HL-60/S4 (cell line): ENCODE data around the gene SHF.

Source experiments
- in situ Hi-C: fragments of 300-500 bp; cut with MboI; formaldehyde crosslinking; loops from 2 replicates; pipeline ENCODE4 v1.14.3; 2022; ENCODE audit warnings: low sequenced_read_pairs

Gene SHF

GRCh38 chr15:45169608-45170480 is 17.9 kb downstream of the SHF start:
- in situ Hi-C loops: loop anchor here (25.0 kb wide), 1 partner anchor 442 kb away; no protein-coding TSS in a partner anchor

GRCh38 chr15:45168751-45169551 is 18.8 kb downstream of the SHF start:
- in situ Hi-C loops: loop anchor here (25.0 kb wide), 1 partner anchor 443 kb away; no protein-coding TSS in a partner anchor

GRCh38 chr15:45168286-45168685 is 19.5 kb downstream of the SHF start:
- in situ Hi-C loops: loop anchor here (25.0 kb wide), 1 partner anchor 444 kb away; no protein-coding TSS in a partner anchor

DNA sequence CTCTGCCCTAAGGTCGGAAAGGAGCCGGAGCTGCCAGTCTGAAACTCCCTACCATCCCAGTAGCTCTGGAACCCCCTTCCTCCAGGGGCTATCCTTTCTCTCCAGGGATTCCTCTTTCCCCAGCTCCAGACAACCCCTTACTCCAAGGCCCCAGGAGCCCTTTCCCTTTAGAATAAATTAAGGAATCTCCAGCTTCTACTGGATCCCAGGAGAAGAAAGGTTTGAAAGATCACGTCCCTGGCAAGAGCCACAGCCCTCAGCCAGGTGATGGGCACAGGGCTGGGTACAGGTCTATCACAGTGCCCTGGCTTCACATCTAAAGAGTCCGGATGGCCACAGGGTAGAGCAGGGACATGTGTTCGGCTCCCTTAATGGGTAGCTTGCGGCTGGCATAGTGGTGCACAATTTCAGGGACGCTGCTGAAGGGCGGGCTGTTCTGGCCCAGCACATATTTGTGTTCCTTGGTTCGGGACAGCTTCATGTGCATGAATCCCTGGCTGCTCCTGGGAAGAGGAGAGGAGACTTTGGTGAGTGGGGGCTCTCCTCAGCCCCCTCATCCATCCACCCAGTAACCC is 20.0 kb downstream of the SHF start:
- in situ Hi-C loops: loop anchor here (25.0 kb wide), 1 partner anchor 445 kb away; no protein-coding TSS in a partner anchor

DNA sequence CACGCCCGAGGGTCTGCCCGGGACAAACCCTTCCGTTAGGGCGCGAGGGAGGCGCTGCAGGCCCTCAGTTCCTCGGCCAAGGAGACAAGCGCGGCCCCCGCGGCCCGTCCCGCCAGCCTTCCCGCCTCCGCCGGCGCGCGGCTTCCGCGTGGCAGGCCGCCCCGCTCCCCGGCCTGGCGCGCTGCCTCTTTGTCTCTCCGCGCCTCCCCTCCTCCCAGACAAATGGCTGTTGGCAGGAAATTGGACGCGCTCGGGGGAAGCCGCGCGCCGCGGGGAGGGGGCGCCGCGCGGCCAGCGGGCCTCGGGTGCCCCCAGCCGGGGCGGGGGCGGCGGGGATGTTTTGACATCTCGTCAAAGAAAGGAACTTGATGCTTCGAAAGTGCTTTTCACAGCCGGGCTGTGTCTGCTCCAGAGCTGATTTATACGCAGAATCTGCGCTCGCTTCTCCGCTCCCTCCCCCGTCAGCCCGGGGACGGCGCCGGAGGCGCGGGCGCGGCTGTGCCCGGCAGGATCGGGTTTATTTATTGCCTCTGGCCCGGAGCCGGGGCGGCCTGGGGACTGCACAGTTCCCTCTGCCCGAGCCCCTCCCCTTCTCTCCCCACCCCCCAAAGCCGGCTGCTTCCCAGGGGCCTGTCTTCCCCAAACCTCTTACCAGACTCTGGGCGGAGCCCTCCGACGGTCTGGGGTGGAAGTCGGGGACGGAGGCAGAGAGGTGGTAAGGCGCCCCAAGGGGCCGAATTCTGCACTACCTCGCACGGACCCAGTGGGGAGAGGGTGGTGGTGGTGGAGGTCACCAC is 20.7 kb downstream of the SHF start:
- in situ Hi-C loops: loop anchor here (25.0 kb wide), 1 partner anchor 445 kb away; no protein-coding TSS in a partner anchor

DNA sequence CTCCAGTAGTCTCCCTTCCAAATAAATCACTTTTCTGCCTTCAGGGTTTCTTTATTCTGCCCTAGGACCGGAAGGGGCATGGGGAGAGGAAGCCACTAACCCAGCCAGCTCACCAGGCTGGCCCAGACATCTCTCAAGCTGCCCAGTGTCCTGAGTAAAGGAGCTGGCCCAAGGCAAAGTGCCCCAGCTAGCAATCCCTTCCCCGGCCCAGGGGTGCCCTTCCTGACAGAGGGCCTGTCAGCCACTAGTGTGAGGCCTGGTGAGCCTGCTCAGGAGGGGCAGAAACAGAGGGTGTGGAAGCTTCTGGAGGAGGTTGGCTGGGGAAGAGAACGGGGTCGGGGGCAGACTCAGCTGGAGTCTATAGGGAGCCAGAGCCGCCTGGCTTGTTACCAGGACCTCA is 22.2 kb downstream of the SHF start:
- in situ Hi-C loops: loop anchor here (25.0 kb wide), 1 partner anchor 447 kb away; no protein-coding TSS in a partner anchor

DNA sequence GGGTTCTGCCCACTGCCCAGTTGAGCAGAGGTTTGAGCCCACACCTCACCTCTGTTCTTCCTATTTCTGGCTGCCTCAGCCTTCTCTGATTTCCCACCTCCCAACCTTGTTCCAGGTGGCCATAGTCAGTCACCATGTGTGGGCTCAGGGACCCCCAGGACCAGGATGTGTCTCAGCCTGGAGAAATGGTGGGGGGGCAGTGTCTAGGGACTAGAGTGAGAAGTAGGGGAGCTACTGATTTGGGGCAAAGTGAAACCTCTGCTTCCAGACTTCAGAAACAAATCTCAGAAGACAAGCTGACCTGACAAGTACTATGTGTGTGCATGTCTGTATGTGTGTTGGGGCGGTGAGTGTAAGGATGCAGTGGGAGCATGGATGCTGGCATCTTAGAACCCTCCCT is 22.9 kb downstream of the SHF start:
- in situ Hi-C loops: loop anchor here (25.0 kb wide), 1 partner anchor 447 kb away; no protein-coding TSS in a partner anchor

- in situ Hi-C loops: loop anchor here (25.0 kb wide), 1 partner anchor 449 kb away; no protein-coding TSS in a partner anchor
Measured at GRCh38 chr15:45163508-45163856, 24.3 kb downstream of the SHF start.

- in situ Hi-C loops: loop anchor here (25.0 kb wide), 1 partner anchor 449 kb away; no protein-coding TSS in a partner anchor
Measured at GRCh38 chr15:45162771-45163507, 24.8 kb downstream of the SHF start.

DNA sequence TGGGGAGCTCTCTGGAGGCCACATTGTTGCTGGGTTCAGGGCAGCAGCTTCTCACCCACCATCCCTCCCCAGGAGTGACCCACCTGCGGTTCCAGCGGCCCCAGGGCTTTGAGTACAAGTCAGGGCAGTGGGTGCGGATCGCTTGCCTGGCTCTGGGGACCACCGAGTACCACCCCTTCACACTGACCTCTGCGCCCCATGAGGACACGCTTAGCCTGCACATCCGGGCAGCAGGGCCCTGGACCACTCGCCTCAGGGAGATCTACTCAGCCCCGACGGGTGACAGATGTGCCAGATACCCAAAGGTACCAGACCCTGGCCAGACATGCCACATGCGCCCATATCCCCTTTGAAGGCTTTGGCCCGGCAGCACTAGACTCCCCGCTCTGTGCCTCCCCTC is 26.1 kb downstream of the SHF start:
- in situ Hi-C loops: loop anchor here (25.0 kb wide), 1 partner anchor 451 kb away; no protein-coding TSS in a partner anchor

GRCh38 chr15:45157974-45158373 is 29.8 kb downstream of the SHF start:
- in situ Hi-C loops: loop anchor here (25.0 kb wide), 1 partner anchor 454 kb away; no protein-coding TSS in a partner anchor

DNA sequence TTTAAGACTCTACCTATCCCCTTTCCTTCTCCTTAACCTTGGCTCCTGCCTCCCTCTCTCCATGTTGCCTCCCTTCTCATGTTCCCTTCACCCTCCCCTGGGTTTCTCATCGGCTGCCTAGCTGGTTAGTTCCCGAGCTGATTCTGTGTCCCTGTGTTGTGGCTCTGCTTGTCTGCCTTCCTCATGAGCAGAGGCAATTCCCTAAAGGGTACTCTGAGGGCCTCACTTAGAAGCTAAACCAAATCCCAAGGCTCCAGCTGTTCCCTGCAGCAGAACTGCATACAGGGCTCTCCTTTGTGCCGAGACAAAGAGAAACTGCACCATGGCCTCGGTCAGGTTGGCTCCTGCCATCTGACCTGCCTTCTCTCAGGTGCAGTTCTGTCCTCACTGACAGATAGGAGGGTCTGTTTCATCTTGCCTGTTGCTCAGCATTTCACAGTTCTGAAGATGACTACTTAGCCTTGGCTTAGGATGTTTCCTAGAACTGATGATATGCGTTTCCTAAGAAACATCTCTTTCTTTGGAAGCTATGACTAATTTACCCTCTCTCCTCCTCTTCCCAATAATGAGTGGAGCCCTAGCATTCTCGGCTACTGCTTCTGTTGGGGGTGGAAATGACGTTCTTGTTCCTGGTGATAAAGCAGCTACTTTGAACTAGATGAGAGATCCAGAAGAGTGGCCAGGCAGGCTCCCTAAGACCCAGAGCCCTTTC is 30.9 kb downstream of the SHF start:
- in situ Hi-C loops: loop anchor here (25.0 kb wide), 1 partner anchor 455 kb away; no protein-coding TSS in a partner anchor

DNA sequence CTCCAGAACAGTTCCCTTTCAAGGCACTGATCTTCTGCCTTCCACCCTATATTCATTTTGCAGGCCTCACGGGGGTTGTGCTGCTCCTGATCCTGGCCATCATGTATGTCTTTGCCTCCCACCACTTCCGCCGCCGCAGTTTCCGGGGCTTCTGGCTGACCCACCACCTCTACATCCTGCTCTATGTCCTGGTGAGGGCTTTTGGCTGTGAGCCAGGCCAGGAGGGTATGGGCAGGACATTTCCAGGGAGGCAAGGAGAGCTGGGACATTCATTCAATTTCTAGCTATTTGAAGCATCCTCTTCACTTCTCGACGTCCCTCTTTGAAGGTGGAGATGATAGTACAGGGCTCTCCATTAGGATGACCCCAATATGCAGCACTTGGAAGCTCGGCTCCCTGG is 32.0 kb downstream of the SHF start:
- in situ Hi-C loops: loop anchor here (25.0 kb wide), 1 partner anchor 457 kb away; no protein-coding TSS in a partner anchor

DNA sequence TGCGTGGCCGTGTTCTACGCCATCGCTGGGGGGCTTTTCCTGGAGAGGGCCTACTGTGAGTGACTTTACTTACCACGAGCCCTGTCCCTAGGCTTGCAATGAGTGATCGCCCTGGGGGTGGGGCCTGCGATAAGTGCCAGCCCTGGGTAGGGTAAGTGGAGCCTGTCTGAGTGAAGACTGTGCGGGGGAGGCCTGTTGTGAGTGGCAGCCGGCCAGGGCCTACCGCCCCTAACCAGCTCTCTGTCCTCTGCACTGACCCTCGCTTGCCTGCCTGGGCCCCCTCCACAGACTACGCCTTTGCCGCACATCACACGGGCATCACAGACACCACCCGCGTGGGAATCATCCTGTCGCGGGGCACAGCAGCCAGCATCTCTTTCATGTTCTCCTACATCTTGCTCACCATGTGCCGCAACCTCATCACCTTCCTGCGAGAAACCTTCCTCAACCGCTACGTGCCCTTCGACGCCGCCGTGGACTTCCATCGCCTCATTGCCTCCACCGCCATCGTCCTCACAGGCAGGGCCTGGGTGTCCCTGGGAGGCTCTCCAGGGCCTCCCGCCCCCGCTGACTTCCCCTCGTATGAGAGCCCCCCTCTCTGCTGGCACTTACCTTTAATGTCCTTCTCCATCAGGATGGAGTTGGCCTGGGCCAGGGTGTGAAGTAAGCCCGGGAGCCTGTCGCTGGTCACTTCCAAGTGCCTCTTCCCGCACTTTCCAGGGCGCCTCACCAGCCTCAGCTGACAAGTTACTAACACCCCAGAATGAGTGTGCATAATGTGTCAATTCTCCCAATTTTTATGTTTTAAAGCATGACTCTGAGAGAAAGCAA is 35.6 kb downstream of the SHF start:
- in situ Hi-C loops: loop anchor here (25.0 kb wide), 1 partner anchor 460 kb away; no protein-coding TSS in a partner anchor

DNA sequence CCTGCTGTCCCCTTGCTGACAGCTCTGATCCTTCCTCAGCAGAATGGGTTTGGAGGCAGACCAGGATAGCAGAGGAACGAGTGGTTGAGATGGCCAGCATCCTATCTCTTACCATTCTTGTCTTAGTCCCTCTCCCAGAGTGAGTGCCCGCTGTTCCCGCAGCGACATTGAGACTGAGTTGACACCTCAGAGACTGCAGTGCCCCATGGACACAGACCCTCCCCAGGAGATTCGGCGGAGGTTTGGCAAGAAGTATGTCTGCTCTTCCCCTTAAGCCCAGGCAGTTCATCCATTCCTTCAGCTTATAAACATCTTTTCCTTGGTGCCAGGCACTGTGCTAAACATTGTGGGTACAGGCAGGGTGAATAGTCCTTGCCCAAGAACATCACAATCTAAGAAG is 36.8 kb downstream of the SHF start:
- in situ Hi-C loops: loop anchor here (25.0 kb wide), 1 partner anchor 461 kb away; no protein-coding TSS in a partner anchor

GRCh38 chr15:45150481-45150880 is 37.3 kb downstream of the SHF start:
- in situ Hi-C loops: loop anchor here (25.0 kb wide), 1 partner anchor 462 kb away; no protein-coding TSS in a partner anchor

DNA sequence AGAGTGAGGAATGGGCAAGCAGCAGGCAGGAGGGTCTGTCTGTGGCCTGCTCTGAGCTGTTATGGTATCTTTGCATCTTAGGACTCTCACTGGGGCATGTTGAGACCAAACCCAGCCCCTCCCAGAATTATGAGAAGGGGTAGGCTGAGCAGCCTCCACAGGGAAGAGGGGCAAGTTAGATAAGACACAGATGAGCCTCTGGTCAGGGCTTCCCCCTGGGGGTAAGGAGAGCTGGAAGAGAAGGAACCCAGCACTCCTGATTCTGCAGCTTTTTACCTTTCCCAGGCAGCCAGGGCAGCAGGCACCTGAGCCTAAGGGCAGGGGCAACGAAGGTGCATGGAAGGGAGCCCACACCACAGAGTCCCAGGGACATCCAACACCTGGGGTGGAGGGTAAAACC is 38.7 kb downstream of the SHF start:
- in situ Hi-C loops: no loop called here
